H9 (cell line): ENCODE measurements around the gene COL11A1. TPM values are rescaled to one million over a fixed set of nuclear protein-coding genes. Genes with fewer than 3 reads are reported as not detected.

Source experiments
- DNase-seq: peaks from one replicate; pipeline ENCODE4 v3.0.0-alpha.2; 2017
- H2AFZ ChIP-seq: one replicate; pipeline ENCODE4 v1.6.1; 2013; ENCODE audit warnings: mild to moderate bottlenecking, low read length, control low read depth, moderate library complexity
- H2AK5ac ChIP-seq: 2 replicates; pipeline ENCODE4 v1.6.1; 2013; ENCODE audit warnings: low read length, control low read depth, mixed read lengths; ENCODE audit not compliant: insufficient read length
- H2BK120ac ChIP-seq: one replicate; pipeline ENCODE4 v1.6.1; 2013; ENCODE audit warnings: low read depth, mild to moderate bottlenecking, low read length, control low read depth, inconsistent platforms; ENCODE audit not compliant: poor library complexity, severe bottlenecking
- H2BK12ac ChIP-seq: 2 replicates; pipeline ENCODE4 v1.6.1; 2013; ENCODE audit warnings: low read length, control low read depth, mixed read lengths, low read depth; ENCODE audit not compliant: insufficient read length
- H2BK15ac ChIP-seq: 2 replicates; pipeline ENCODE4 v1.6.1; 2013; ENCODE audit warnings: low read depth, low read length, control low read depth
- H2BK20ac ChIP-seq: one replicate; pipeline ENCODE4 v1.6.1; 2013; ENCODE audit warnings: low read depth, mild to moderate bottlenecking, low read length, control low read depth, inconsistent platforms; ENCODE audit not compliant: poor library complexity, severe bottlenecking
- H2BK5ac ChIP-seq: 2 replicates; pipeline ENCODE4 v1.6.1; 2013; ENCODE audit warnings: low read length, control low read depth, mixed read lengths; ENCODE audit not compliant: insufficient read length
- H3K14ac ChIP-seq: 2 replicates; pipeline ENCODE4 v1.6.1; 2013; ENCODE audit warnings: low read length, control low read depth; ENCODE audit not compliant: insufficient read depth
- H3K18ac ChIP-seq: 2 replicates; pipeline ENCODE4 v1.6.1; 2013; ENCODE audit warnings: low read depth, mild to moderate bottlenecking, mixed read lengths, low read length, control low read depth; ENCODE audit not compliant: insufficient read length
- H3K23ac ChIP-seq: 2 replicates; pipeline ENCODE4 v1.6.1; 2013; ENCODE audit warnings: low read length, control low read depth, mixed read lengths, low read depth; ENCODE audit not compliant: insufficient read length
- H3K23me2 ChIP-seq: 2 replicates; pipeline ENCODE4 v1.6.1; 2013; ENCODE audit warnings: low read depth, mild to moderate bottlenecking, mixed read lengths, low read length, control low read depth; ENCODE audit not compliant: insufficient read length, poor library complexity, severe bottlenecking
- H3K27ac ChIP-seq: 2 replicates; pipeline ENCODE4 v1.5.1; 2013; ENCODE audit warnings: low read length, control low read depth, mixed read lengths, low read depth; ENCODE audit not compliant: insufficient read length
- H3K27me3 ChIP-seq: 2 replicates; pipeline ENCODE4 v1.6.1; 2013; ENCODE audit warnings: low read length, control low read depth, inconsistent platforms; ENCODE audit not compliant: insufficient read depth
- H3K4ac ChIP-seq: 2 replicates; pipeline ENCODE4 v1.6.1; 2013; ENCODE audit warnings: low read depth, mild to moderate bottlenecking, control low read depth, inconsistent platforms, low read length, moderate library complexity
- H3K4me1 ChIP-seq: 2 replicates; pipeline ENCODE4 v1.6.1; 2013; ENCODE audit warnings: low read length, control low read depth, inconsistent platforms; ENCODE audit not compliant: insufficient read depth
- H3K4me2 ChIP-seq: 2 replicates; pipeline ENCODE4 v1.6.1; 2013; ENCODE audit warnings: low read length, control low read depth, mixed read lengths; ENCODE audit not compliant: insufficient read length, insufficient read depth
- H3K56ac ChIP-seq: 2 replicates; pipeline ENCODE4 v1.6.1; 2013; ENCODE audit warnings: low read depth, mild to moderate bottlenecking, mixed read lengths, low read length, control low read depth; ENCODE audit not compliant: insufficient read length
- H3K79me1 ChIP-seq: 2 replicates; pipeline ENCODE4 v1.6.1; 2013; ENCODE audit warnings: low read depth, mild to moderate bottlenecking, moderate library complexity, low read length, control low read depth, inconsistent platforms; ENCODE audit not compliant: insufficient read depth, poor library complexity, severe bottlenecking
- H3K79me2 ChIP-seq: 2 replicates; pipeline ENCODE4 v1.6.1; 2013; ENCODE audit warnings: low read length, control low read depth, inconsistent platforms; ENCODE audit not compliant: insufficient read depth
- H3K9ac ChIP-seq: 2 replicates; pipeline ENCODE4 v1.6.1; 2013; ENCODE audit warnings: low read length, control low read depth, mixed read lengths; ENCODE audit not compliant: insufficient read length; ENCODE audit errors: extremely low read depth
- H3K9me3 ChIP-seq: one replicate; pipeline ENCODE4 v1.6.1; 2013; ENCODE audit warnings: low read depth, low read length, inconsistent platforms; ENCODE audit not compliant: control insufficient read depth
- H3T11ph ChIP-seq: one replicate; pipeline ENCODE4 v1.6.1; 2013; ENCODE audit warnings: mild to moderate bottlenecking, low read length, control low read depth, inconsistent platforms
- H4K20me1 ChIP-seq: one replicate; pipeline ENCODE4 v1.6.1; 2013; ENCODE audit not compliant: control insufficient read depth, insufficient read length, insufficient read depth
- H4K5ac ChIP-seq: 2 replicates; pipeline ENCODE4 v1.6.1; 2013; ENCODE audit warnings: low read depth, mild to moderate bottlenecking, mixed read lengths, low read length, control low read depth; ENCODE audit not compliant: insufficient read length
- H4K8ac ChIP-seq: replicated peaks from 2 replicates; pipeline ENCODE4 v1.6.1; 2013; ENCODE audit warnings: low read length, control low read depth, mixed read lengths, low read depth; ENCODE audit not compliant: insufficient read length
- H4K91ac ChIP-seq: 2 replicates; pipeline ENCODE4 v1.6.1; 2013; ENCODE audit warnings: low read depth, mild to moderate bottlenecking, moderate library complexity, mixed read lengths, low read length, control low read depth; ENCODE audit not compliant: insufficient read length
- H3K27ac Mint-ChIP-seq, 3 experiments: 2 replicates in 2 of 3; 3 replicates in 1 of 3; pipeline ENCODE4 v1.8.0; 2020 to 2021; ENCODE audit warnings: mixed read lengths in 3 of 3, mild to moderate bottlenecking in 1 of 3, moderate library complexity in 1 of 3
- H3K27me3 Mint-ChIP-seq: 2 replicates; pipeline ENCODE4 v1.8.0; 2021; ENCODE audit warnings: low read depth, mild to moderate bottlenecking, moderate library complexity, mixed read lengths
- H3K36me3 Mint-ChIP-seq, 3 experiments: 2 replicates in 2 of 3; 3 replicates in 1 of 3; pipeline ENCODE4 v1.8.0; 2020 to 2021; ENCODE audit warnings: low read depth in 3 of 3, mixed read lengths in 3 of 3; ENCODE audit not compliant: insufficient read depth in 1 of 3
- H3K4me1 Mint-ChIP-seq, 2 experiments: 2 replicates each; pipeline ENCODE4 v1.8.0; 2020; ENCODE audit warnings: mixed read lengths in 2 of 2
- H3K4me3 Mint-ChIP-seq, 2 experiments: 2 replicates in 1 of 2; 3 replicates in 1 of 2; pipeline ENCODE4 v1.8.0; 2020 to 2021; ENCODE audit warnings: mild to moderate bottlenecking in 2 of 2, mixed read lengths in 2 of 2, moderate library complexity in 1 of 2
- H3K9me3 Mint-ChIP-seq, 2 experiments: 2 replicates in 1 of 2; 3 replicates in 1 of 2; pipeline ENCODE4 v1.8.0; 2020; ENCODE audit warnings: mild to moderate bottlenecking in 2 of 2, mixed read lengths in 2 of 2, moderate library complexity in 1 of 2
- WGBS: extraction: QIAGEN DNeasy Blood & Tissue Kit; methylation state at CpG from one replicate; pipeline ENCODE4 v1.1.7; 2013; ENCODE audit warnings: missing lambda C conversion rate, low lambda C conversion rate, mixed read lengths; ENCODE audit not compliant: insufficient read length; ENCODE audit errors: extremely low coverage; 5-methylcytosine and 5-hydroxymethylcytosine counted together
- total RNA-seq: library from RNA; stranded (reverse); gene quantifications from 2 replicates; pipeline ENCODE4 v1.2.1, GENCODE V29; 2021
- TF ChIP-seq, protein P1 (sequence below): fragments of 200-600 bp; sonication (generic); conservative IDR thresholded peaks from 3 replicates; pipeline ENCODE4 v1.8.0; 2021; ENCODE audit warnings: antibody characterized with exemption, mild to moderate bottlenecking

COL11A1 gene
- total RNA-seq, 1 experiment from 2014 or later = 7.5 TPM

DNA sequence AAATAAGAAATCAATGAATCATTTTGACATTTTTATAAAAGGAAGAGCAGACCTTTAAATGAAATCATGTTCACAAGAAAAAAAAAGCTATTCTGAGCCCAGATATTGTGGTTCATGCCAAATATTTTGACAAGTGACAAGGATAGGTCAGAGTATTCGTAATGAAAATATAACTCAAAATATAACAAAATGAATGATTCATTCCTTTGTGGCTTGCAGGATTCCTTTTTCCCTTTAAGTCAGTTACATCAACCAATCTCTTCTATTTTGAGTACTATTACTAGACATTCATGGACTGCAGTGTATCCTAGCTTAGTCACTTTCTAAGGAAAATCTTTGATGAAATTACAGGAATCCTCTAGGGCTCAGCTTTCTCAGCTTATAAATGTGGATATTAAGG lies 188.7 kb downstream of the COL11A1 start:
- Histone ChIP-seq H3K9ac (no peak overlapping the region), H3K56ac (no peak overlapping the region), H3K14ac (no peak overlapping the region), H3K27me3 (no peaks in the 10 kb centered on the region), H2BK12ac (no peak overlapping the region), H3K4me1 (no peaks in the 10 kb centered on the region), H3K79me2 (no peaks in the 10 kb centered on the region), H4K8ac (no peak overlapping the region), H3K27ac (no peak overlapping the region), H3K79me1 (no peaks in the 10 kb centered on the region), H3K18ac (no peak overlapping the region), H3T11ph (no peak overlapping the region), H2BK5ac (no peak overlapping the region), H2BK120ac (no peak overlapping the region), H2BK20ac (no peak overlapping the region), H4K91ac (no peak overlapping the region), H4K20me1 (no peaks in the 10 kb centered on the region), H2AK5ac (no peak overlapping the region), H3K23me2 (no peaks in the 10 kb centered on the region), H3K23ac (no peak overlapping the region), H3K4ac (no peak overlapping the region), H2BK15ac (no peak overlapping the region), H3K4me2 (no peak overlapping the region), H4K5ac (no peak overlapping the region), H3K9me3 (no peaks in the 10 kb centered on the region), H2AFZ (no peak overlapping the region)
- Mint-ChIP-seq H3K9me3 (no peaks in the 10 kb centered on the region), H3K27me3 (no peaks in the 10 kb centered on the region), H3K36me3 (no peaks in the 10 kb centered on the region), H3K4me3 (no peak overlapping the region), H3K4me1 (no peaks in the 10 kb centered on the region), H3K27ac (no peak overlapping the region)
- no CpG with 5 or more reads among the region's 1 CpG for WGBS
- no peak for DNase-seq
- TF ChIP-seq, protein P1, sequence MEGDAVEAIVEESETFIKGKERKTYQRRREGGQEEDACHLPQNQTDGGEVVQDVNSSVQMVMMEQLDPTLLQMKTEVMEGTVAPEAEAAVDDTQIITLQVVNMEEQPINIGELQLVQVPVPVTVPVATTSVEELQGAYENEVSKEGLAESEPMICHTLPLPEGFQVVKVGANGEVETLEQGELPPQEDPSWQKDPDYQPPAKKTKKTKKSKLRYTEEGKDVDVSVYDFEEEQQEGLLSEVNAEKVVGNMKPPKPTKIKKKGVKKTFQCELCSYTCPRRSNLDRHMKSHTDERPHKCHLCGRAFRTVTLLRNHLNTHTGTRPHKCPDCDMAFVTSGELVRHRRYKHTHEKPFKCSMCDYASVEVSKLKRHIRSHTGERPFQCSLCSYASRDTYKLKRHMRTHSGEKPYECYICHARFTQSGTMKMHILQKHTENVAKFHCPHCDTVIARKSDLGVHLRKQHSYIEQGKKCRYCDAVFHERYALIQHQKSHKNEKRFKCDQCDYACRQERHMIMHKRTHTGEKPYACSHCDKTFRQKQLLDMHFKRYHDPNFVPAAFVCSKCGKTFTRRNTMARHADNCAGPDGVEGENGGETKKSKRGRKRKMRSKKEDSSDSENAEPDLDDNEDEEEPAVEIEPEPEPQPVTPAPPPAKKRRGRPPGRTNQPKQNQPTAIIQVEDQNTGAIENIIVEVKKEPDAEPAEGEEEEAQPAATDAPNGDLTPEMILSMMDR = no peak
